Omental fat pad (tissue), 4 donors: ENCODE data around the gene ISM1. TPM values are rescaled to one million over a fixed set of nuclear protein-coding genes. Genes with fewer than 3 reads are reported as not detected.

Source experiments
- ATAC-seq: fragments of 150-250 bp; one replicate; pipeline ENCODE4 v1.9.1; 2016; ENCODE audit warnings: mild to moderate bottlenecking, moderate library complexity; ENCODE audit not compliant: low FRiP score
- DNase-seq: peaks from one replicate; pipeline ENCODE4 v3.0.0-alpha.2; 2019; ENCODE audit warnings: low spot score
- CTCF ChIP-seq, 3 donors: fragments of 450-650 bp; IDR thresholded peaks; one replicate each; pipeline ENCODE4 v1.5.1; 2016 to 2017; ENCODE audit warnings: antibody characterized with exemption in 3 of 3, mild to moderate bottlenecking in 3 of 3, moderate library complexity in 2 of 3
- total RNA-seq, 4 donors: library from RNA; depleted of rRNA; stranded (reverse); fragments of >200 nt; gene quantifications; one replicate each; pipeline ENCODE4 v1.1.0, GENCODE V29; 2016

ISM1 gene
- total RNA-seq, 4 donors from 2014 or later, result 1.6 to 7.9 (median 4.3) TPM

- DNase-seq, result no peak
- ATAC-seq, result no peak
- TF ChIP-seq CTCF (IDR thresholded peaks at IDR 0.05), result no peak
Measured at GRCh38 chr20:13262671-13263360, 41.7 kb downstream of the ISM1 start.

- TF ChIP-seq CTCF (IDR thresholded peaks at IDR 0.05), result no peak
- DNase-seq (no peak), ATAC-seq (no peak)
Measured at GRCh38 chr20:13263451-13263850, 42.4 kb downstream of the ISM1 start.

- DNase-seq (no peak), ATAC-seq (no peak)
- no peak for TF ChIP-seq CTCF (IDR thresholded peaks at IDR 0.05)
Measured at GRCh38 chr20:13264907-13265306, 43.8 kb downstream of the ISM1 start.

GRCh38 chr20:13265941-13266340 is 44.9 kb downstream of the ISM1 start:
- no peak for TF ChIP-seq CTCF (IDR thresholded peaks at IDR 0.05)
- no peak for ATAC-seq
- no peak for DNase-seq

GRCh38 chr20:13267231-13267630 is 46.2 kb downstream of the ISM1 start:
- ATAC-seq (no peak), DNase-seq (no peak)
- no peak for TF ChIP-seq CTCF (IDR thresholded peaks at IDR 0.05)

GRCh38 chr20:13268953-13269352 is 47.9 kb downstream of the ISM1 start:
- no peak for TF ChIP-seq CTCF (IDR thresholded peaks at IDR 0.05)
- DNase-seq, result no peak
- ATAC-seq, result no peak

- TF ChIP-seq CTCF (IDR thresholded peaks at IDR 0.05), result no peak
- no peak for DNase-seq
- ATAC-seq, result no peak
Measured at GRCh38 chr20:13270211-13270610, 49.1 kb downstream of the ISM1 start.
